HAP-1 (cell line): ENCODE results near the gene GNA12.
"Not testable (repeated sequence)": the region's sequence is repeated elsewhere in the genome, so short reads cannot be mapped to it uniquely, and the experiment has no call there.

Source experiments
- DNase-seq, 2 experiments: peaks; one replicate each; pipeline ENCODE4 v3.0.0-alpha.2; 2016 to 2020; ENCODE audit warnings: low spot score in 2 of 2
- H3K27me3 ChIP-seq: fragments of 250-450 bp; sonication (Bioruptor Pico); 2 replicates; pipeline ENCODE4 v1.5.1; 2020; ENCODE audit warnings: low read depth, mild to moderate bottlenecking, moderate library complexity
- H3K36me3 ChIP-seq: fragments of 250-450 bp; sonication (Bioruptor Pico); replicated peaks from 2 replicates; pipeline ENCODE4 v1.5.1; 2020; ENCODE audit warnings: mild to moderate bottlenecking
- H3K4me1 ChIP-seq: fragments of 250-450 bp; sonication (Bioruptor Pico); 2 replicates; pipeline ENCODE4 v1.5.1; 2020; ENCODE audit warnings: mild to moderate bottlenecking
- H3K4me3 ChIP-seq: fragments of 250-450 bp; sonication (Bioruptor Pico); 2 replicates; pipeline ENCODE4 v1.5.1; 2020; ENCODE audit warnings: mild to moderate bottlenecking, moderate library complexity
- H3K9me3 ChIP-seq: fragments of 250-450 bp; sonication (Bioruptor Pico); 2 replicates; pipeline ENCODE4 v1.5.1; 2020; ENCODE audit warnings: mild to moderate bottlenecking, moderate library complexity
- in situ Hi-C: fragments of 300-500 bp; cut with MboI; formaldehyde crosslinking; loops from 3 replicates; pipeline ENCODE4 v1.14.3; 2020; ENCODE audit warnings: low sequenced_read_pairs, inconsistent platforms, mixed read lengths

The GNA12 gene

GRCh38 chr7:2724036-2724435 lies 120.1 kb downstream of the GNA12 start:
- H3K4me3 ChIP-seq, in situ Hi-C loops, H3K9me3 ChIP-seq, H3K36me3 ChIP-seq, H3K27me3 ChIP-seq, DNase-seq, H3K4me1 ChIP-seq: not testable (repeated sequence)

GRCh38 chr7:2723138-2723850 lies 120.8 kb downstream of the GNA12 start:
- H3K4me3 ChIP-seq: no peak overlapping the region
- no peaks in the 10 kb centered on the region; the same call in 1 of the 2 replicates for H3K36me3 ChIP-seq
- H3K9me3 ChIP-seq: no peaks in the 10 kb centered on the region
- in situ Hi-C loops: no loop called here
- H3K4me1 ChIP-seq: no peaks in the 10 kb centered on the region
- no peaks in the 10 kb centered on the region for H3K27me3 ChIP-seq
- no peak for DNase-seq

DNA sequence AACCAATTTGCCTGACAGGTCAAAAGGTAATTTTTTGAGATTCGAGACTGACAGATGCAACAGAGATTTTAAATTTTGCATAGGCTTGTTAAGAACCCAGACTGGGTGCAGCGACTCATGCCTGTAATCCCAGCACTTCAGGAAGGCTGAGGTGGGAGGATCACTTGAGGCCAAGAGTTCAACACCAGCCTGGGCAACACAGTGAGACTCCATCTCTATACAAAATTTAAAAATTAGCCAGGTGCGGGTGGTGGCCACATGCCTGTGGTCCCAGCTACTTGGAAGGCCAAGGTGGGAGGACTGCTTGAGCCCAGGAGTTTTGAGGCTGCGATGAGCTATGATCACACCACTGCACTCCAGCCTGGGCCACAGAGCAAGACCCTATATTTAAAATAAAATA lies 121.5 kb downstream of the GNA12 start:
- in situ Hi-C loops: no loop called here
- Histone ChIP-seq H3K4me3 (no peak overlapping the region), H3K9me3 (no peaks in the 10 kb centered on the region), H3K4me1 (no peaks in the 10 kb centered on the region), H3K27me3 (no peaks in the 10 kb centered on the region), H3K36me3 (no peaks in the 10 kb centered on the region; the same call in 1 of the 2 replicates)
- no peak for DNase-seq

- H3K27me3 ChIP-seq: no peaks in the 10 kb centered on the region
- no peaks in the 10 kb centered on the region for H3K4me1 ChIP-seq
- H3K9me3 ChIP-seq: no peaks in the 10 kb centered on the region
- no peak for DNase-seq
- in situ Hi-C loops: no loop called here
- H3K36me3 ChIP-seq: no peaks in the 10 kb centered on the region; the same call in 1 of the 2 replicates
- no peak overlapping the region for H3K4me3 ChIP-seq
Observed at GRCh38 chr7:2721842-2722241, 122.3 kb downstream of the GNA12 start.

GRCh38 chr7:2720024-2720423 lies 124.1 kb downstream of the GNA12 start:
- DNase-seq: no peak
- Histone ChIP-seq H3K36me3 (no peaks in the 10 kb centered on the region), H3K4me3 (no peak overlapping the region), H3K4me1 (no peaks in the 10 kb centered on the region), H3K9me3 (no peaks in the 10 kb centered on the region), H3K27me3 (no peaks in the 10 kb centered on the region)
- in situ Hi-C loops: no loop called here

DNA sequence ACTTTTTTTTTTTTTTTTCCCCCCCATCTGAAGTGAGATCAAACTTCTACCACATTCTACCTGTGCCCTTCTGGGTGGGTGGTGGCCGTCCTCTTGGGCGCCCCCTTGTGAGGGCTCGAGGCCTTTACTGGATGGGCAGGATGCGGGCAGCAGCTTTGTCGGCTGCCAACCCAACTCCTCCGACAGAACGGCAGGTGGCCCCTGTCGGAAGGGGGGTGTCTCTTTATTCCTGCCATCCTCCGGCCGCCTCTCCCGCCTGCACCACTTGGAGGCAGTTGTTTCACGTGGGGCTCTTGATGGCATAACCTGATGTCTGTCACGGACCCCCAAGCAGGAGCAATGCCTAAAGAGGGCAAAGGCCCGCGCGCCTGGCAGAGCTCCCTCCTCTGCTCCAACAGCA lies 125.1 kb downstream of the GNA12 start:
- H3K4me3 ChIP-seq: no peak overlapping the region
- H3K9me3 ChIP-seq: no peaks in the 10 kb centered on the region
- DNase-seq: peak in 1 of 2 experiments; percentile 65
- H3K4me1 ChIP-seq: no peaks in the 10 kb centered on the region
- H3K27me3 ChIP-seq: no peaks in the 10 kb centered on the region
- in situ Hi-C loops: no loop called here
- H3K36me3 ChIP-seq: no peaks in the 10 kb centered on the region

DNA sequence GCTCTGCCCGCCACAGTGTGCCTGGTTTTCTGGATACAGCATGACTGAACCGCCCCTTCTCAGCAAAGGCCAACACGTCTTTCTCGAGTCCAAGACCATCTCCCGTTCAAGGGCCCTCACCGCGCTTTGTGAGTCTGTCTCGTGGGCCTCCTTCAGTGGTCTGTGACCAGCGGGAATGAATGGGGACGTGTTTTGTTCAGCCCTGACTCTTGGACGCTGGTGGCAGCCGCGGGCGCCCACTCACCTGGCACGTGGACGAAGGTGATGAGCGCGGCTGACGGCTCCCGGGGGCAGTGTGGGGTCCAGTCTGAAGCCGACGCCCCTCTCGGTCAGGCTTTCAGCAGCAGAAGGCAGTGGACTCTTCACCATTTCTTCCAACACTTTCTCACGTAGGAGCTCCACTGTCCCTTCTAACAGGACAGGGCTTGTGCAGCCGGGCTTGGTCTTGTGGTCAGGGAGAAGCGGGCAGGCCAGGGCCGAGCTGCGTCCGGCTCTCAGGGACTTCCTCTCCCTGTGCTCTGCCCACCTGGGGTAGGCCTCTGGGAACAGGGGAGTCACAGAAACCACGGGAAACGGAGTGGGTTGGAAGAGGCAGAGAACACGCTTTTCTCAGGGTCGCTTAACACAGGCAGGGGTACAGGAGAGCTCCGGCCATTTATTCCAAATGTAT lies 125.7 kb downstream of the GNA12 start:
- Histone ChIP-seq H3K4me3 (no peak overlapping the region), H3K9me3 (no peaks in the 10 kb centered on the region), H3K27me3 (no peaks in the 10 kb centered on the region), H3K36me3 (no peaks in the 10 kb centered on the region), H3K4me1 (no peaks in the 10 kb centered on the region)
- DNase-seq: no peak
- in situ Hi-C loops: no loop called here

GRCh38 chr7:2717293-2718261 lies 126.5 kb downstream of the GNA12 start:
- Histone ChIP-seq H3K4me1 (no peaks in the 10 kb centered on the region), H3K4me3 (no peak overlapping the region), H3K27me3 (no peaks in the 10 kb centered on the region), H3K36me3 (no peaks in the 10 kb centered on the region), H3K9me3 (no peaks in the 10 kb centered on the region)
- in situ Hi-C loops: no loop called here
- DNase-seq: no peak

DNA sequence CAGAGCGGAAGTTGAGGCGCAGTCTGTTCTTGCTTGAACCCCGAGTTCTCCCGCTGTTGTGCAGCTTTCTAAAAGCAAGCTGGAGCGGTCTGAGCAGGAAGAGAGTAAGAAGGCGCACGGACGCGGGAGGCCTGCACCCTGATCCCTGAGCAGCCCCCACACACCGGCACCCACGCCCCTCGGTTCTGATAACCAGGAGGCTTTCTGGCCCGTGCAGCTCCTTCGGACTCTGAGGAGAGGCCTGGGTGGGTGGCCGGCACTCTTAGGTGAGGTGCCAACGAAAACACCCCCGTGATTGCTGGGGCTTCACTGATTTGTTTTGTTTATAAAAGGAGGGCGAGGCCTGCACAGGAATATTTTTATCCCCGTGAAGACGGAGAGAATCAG lies 127.2 kb downstream of the GNA12 start:
- in situ Hi-C loops: no loop called here
- no peaks in the 10 kb centered on the region for H3K9me3 ChIP-seq
- DNase-seq: no peak
- H3K36me3 ChIP-seq: no peaks in the 10 kb centered on the region
- H3K4me1 ChIP-seq: no peaks in the 10 kb centered on the region
- H3K27me3 ChIP-seq: no peaks in the 10 kb centered on the region
- no peak overlapping the region for H3K4me3 ChIP-seq

DNA sequence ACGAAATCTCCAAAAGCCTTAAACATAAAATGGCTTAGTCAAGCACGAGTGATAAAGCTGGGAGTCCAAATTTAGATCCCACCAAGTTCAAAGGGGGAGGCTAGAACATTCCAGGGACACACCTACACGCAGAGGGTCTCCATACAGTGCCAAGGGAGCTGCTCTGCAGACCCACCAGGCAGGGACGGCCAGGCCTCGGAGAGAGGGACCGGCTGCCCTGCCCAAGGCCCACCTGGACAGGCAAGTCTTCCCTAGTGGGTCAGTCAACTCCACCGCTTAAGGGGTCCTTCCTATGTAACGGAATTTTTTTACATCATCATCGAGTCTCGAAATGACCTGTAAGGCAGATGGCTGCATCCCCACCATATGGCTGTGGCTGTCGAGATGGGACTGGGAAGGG lies 127.6 kb downstream of the GNA12 start:
- no peak for DNase-seq
- in situ Hi-C loops: no loop called here
- H3K36me3 ChIP-seq: no peaks in the 10 kb centered on the region
- no peaks in the 10 kb centered on the region for H3K27me3 ChIP-seq
- no peak overlapping the region for H3K4me3 ChIP-seq
- H3K4me1 ChIP-seq: no peaks in the 10 kb centered on the region
- no peaks in the 10 kb centered on the region for H3K9me3 ChIP-seq

GRCh38 chr7:2715341-2716231 lies 128.5 kb downstream of the GNA12 start:
- DNase-seq: no peak
- Histone ChIP-seq H3K9me3 (no peaks in the 10 kb centered on the region), H3K4me1 (no peaks in the 10 kb centered on the region), H3K36me3 (no peaks in the 10 kb centered on the region), H3K4me3 (no peak overlapping the region), H3K27me3 (no peaks in the 10 kb centered on the region)
- in situ Hi-C loops: no loop called here

DNA sequence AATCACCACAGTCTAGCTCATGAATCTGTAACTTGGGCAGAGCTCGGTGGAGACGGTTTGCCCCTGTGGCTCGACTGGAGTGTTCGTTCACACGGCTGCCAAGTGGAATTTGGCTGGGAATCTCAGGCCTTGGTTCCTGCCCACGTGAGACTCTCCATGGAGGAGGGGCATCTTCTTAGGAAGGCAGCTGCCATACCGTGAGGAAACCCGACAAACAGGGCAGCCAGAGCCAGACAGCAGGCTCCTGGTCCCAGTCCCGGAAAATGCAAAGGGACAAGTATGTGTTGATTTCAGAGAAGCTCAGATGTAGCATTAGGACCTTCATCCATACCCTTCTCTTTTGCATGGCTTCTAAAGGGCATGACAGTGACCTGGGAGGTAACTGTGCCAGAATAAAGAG lies 129.5 kb downstream of the GNA12 start:
- in situ Hi-C loops: no loop called here

DNA sequence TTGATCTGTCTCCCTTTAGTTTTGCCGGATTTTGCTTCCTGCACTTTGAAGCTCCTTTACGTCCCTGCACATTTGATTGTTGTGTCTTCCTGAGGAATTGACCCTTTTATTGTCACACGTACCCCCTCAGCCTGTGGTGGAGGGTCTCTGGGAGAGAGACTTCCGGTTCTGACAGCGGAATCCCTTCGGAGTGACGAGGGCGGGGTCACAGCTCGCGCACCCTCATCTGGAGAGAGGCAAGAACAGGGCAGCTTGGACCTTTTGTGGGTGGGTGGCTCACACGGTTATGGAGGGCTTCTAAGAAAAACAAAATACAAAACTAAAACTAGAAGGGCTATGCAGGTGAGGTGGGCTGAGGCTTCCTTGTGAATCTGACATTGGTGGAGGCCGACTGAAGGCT lies 130.1 kb downstream of the GNA12 start:
- in situ Hi-C loops: no loop called here
- H3K4me1 ChIP-seq: no peaks in the 10 kb centered on the region
- no peaks in the 10 kb centered on the region for H3K36me3 ChIP-seq
- no peaks in the 10 kb centered on the region for H3K27me3 ChIP-seq
- H3K4me3 ChIP-seq: no peak overlapping the region
- no peak for DNase-seq
- no peaks in the 10 kb centered on the region for H3K9me3 ChIP-seq

More for the DNA sequence above, 129.5 kb downstream of the GNA12 start:
- no peaks in the 10 kb centered on the region for H3K9me3 ChIP-seq
- H3K27me3 ChIP-seq: no peaks in the 10 kb centered on the region
- H3K4me3 ChIP-seq: no peak overlapping the region
- no peak for DNase-seq
- H3K36me3 ChIP-seq: no peaks in the 10 kb centered on the region
- H3K4me1 ChIP-seq: no peaks in the 10 kb centered on the region
